ENCODE measurements around the gene HHATL.

HHATL gene

DNA sequence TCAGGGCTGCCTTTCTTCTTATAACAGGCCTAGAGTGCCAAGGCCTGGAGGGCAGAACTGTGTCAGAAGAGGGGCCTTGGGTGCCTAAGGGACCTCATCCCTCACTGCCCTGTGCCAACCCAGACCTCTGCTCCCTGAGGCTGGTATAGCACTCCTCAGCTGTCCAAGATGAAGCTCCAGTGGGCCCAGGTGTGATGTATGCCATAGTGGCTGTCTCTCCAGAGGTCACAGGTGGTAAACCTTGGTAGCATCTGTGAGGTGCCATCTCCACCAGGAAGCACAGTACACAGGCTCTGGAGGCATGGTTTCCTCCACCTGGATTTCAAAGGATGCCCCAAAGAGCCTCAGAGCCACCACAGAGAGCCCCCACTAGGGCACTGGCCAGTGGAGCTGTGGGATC is 29.5 kb downstream of the HHATL start:
- no peak for DNase-seq
- H3K79me1 ChIP-seq (replicated peaks; ENCODE audit: low read length, poor library complexity, severe bottlenecking) = no peaks in the 10 kb centered on the region
- no peak overlapping the region for H4K8ac ChIP-seq (ENCODE audit: low read length)
- no peak overlapping the region for H3K4me2 ChIP-seq (ENCODE audit: low read length, poor library complexity, severe bottlenecking)
- no peak overlapping the region for H2BK15ac ChIP-seq (ENCODE audit: low read depth, poor library complexity, severe bottlenecking)
- no peaks in the 10 kb centered on the region for H3K4me1 ChIP-seq (ENCODE audit: control insufficient read depth, insufficient read depth, low read depth, low read length)
- no peak overlapping the region for H3K14ac ChIP-seq (ENCODE audit: low read length in 2 of 2)
- H3K18ac ChIP-seq (ENCODE audit: low read depth in 1 of 2, low read length in 2 of 2) = no peak overlapping the region
- no peak overlapping the region for H2BK5ac ChIP-seq (ENCODE audit: low read depth, low read length, poor library complexity, severe bottlenecking)
- H3K36me3 ChIP-seq (ENCODE audit: control insufficient read depth in 1 of 2, insufficient read depth in 2 of 2, low read depth in 1 of 2, low read length in 2 of 2) = no peaks in the 10 kb centered on the region
- H3K4ac ChIP-seq (ENCODE audit: low read depth in 1 of 2, low read length in 2 of 2) = no peak overlapping the region
- no peak overlapping the region for H3K23ac ChIP-seq (ENCODE audit: low read length in 2 of 2)
- no peak overlapping the region for H3K9ac ChIP-seq (ENCODE audit: low read length)
- H2BK120ac ChIP-seq (ENCODE audit: low read depth, low read length) = no peak overlapping the region
- no peak overlapping the region for H3K27ac ChIP-seq (ENCODE audit: low read length, poor library complexity, severe bottlenecking)
- H3K9me3 ChIP-seq (ENCODE audit: control insufficient read depth, low read length) = peaks cover 9% of the 10 kb centered on the region
- H2AFZ ChIP-seq (ENCODE audit: low read depth, low read length) = no peak overlapping the region
- peaks cover 9 to 19% of the 10 kb centered on the region in 2 experiments for H3K27me3 ChIP-seq (ENCODE audit: control insufficient read depth in 1 of 2, insufficient read depth in 1 of 2, low read length in 2 of 2)
- H4K91ac ChIP-seq (ENCODE audit: low read length) = no peak overlapping the region
- no peak overlapping the region for H2BK12ac ChIP-seq (ENCODE audit: low read length in 2 of 2)
- no peak overlapping the region for H3K4me3 ChIP-seq (ENCODE audit: insufficient read depth in 1 of 2, low read depth in 1 of 2, low read length in 2 of 2)
- H2AK5ac ChIP-seq (ENCODE audit: low read length, severe bottlenecking) = no peak overlapping the region

- Histone ChIP-seq H3K23ac (ENCODE audit: low read length in 2 of 2) (no peak overlapping the region), H2BK5ac (ENCODE audit: low read depth, low read length, poor library complexity, severe bottlenecking) (no peak overlapping the region), H3K4me2 (ENCODE audit: low read length, poor library complexity, severe bottlenecking) (no peak overlapping the region), H3K4me3 (ENCODE audit: insufficient read depth in 1 of 2, low read depth in 1 of 2, low read length in 2 of 2) (no peak overlapping the region), H3K27me3 (ENCODE audit: control insufficient read depth in 1 of 2, insufficient read depth in 1 of 2, low read length in 2 of 2) (peaks cover 9 to 20% of the 10 kb centered on the region in 2 experiments), H4K8ac (ENCODE audit: low read length) (no peak overlapping the region), H2BK12ac (ENCODE audit: low read length in 2 of 2) (no peak overlapping the region), H3K9me3 (ENCODE audit: control insufficient read depth, low read length) (peaks cover 9% of the 10 kb centered on the region), H3K9ac (ENCODE audit: low read length) (no peak overlapping the region), H2BK120ac (ENCODE audit: low read depth, low read length) (no peak overlapping the region), H2BK15ac (ENCODE audit: low read depth, poor library complexity, severe bottlenecking) (no peak overlapping the region), H2AFZ (ENCODE audit: low read depth, low read length) (no peak overlapping the region), H3K79me1 (replicated peaks; ENCODE audit: low read length, poor library complexity, severe bottlenecking) (no peaks in the 10 kb centered on the region), H3K4ac (ENCODE audit: low read depth in 1 of 2, low read length in 2 of 2) (no peak overlapping the region), H3K27ac (ENCODE audit: low read length, poor library complexity, severe bottlenecking) (no peak overlapping the region), H3K14ac (ENCODE audit: low read length in 2 of 2) (no peak overlapping the region), H2AK5ac (ENCODE audit: low read length, severe bottlenecking) (no peak overlapping the region), H4K91ac (ENCODE audit: low read length) (no peak overlapping the region), H3K4me1 (ENCODE audit: control insufficient read depth, insufficient read depth, low read depth, low read length) (peaks cover 3% of the 10 kb centered on the region), H3K36me3 (ENCODE audit: control insufficient read depth in 1 of 2, insufficient read depth in 2 of 2, low read depth in 1 of 2, low read length in 2 of 2) (no peaks in the 10 kb centered on the region), H3K18ac (ENCODE audit: low read depth in 1 of 2, low read length in 2 of 2) (no peak overlapping the region)
- no peak for DNase-seq
- 68% methylated on average over 1 of the region's 1 CpG for WGBS
Measured at GRCh38 chr3:42672515-42672914, 30.1 kb downstream of the HHATL start.

DNA sequence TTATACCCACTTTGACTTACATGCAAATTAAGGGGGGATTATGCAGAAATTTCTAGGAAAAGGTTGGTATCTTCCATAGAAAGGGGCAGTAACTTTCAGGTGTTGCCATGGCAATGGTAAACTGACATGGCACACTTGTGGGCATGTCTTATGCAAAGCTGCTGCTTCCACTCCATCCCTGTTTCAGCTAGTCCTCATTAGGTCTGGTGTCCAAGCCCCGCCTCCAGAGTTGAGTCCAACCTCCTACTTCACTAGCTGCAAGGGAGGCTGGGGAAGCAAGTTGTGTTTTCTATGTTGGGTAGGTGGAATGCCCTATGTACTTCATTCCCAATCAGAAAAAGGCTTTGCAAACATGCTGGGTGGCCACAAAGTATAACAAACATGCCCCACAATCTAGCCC is 31.9 kb downstream of the HHATL start:
- Histone ChIP-seq H2BK120ac (ENCODE audit: low read depth, low read length) (no peak overlapping the region), H2AFZ (ENCODE audit: low read depth, low read length) (no peak overlapping the region), H2BK12ac (ENCODE audit: low read length in 2 of 2) (no peak overlapping the region), H3K79me1 (replicated peaks; ENCODE audit: low read length, poor library complexity, severe bottlenecking) (no peaks in the 10 kb centered on the region), H3K36me3 (ENCODE audit: control insufficient read depth in 1 of 2, insufficient read depth in 2 of 2, low read depth in 1 of 2, low read length in 2 of 2) (no peaks in the 10 kb centered on the region), H3K9ac (ENCODE audit: low read length) (no peak overlapping the region), H3K27ac (ENCODE audit: low read length, poor library complexity, severe bottlenecking) (no peak overlapping the region), H2BK5ac (ENCODE audit: low read depth, low read length, poor library complexity, severe bottlenecking) (no peak overlapping the region), H3K4me3 (ENCODE audit: insufficient read depth in 1 of 2, low read depth in 1 of 2, low read length in 2 of 2) (no peak overlapping the region), H3K4ac (ENCODE audit: low read depth in 1 of 2, low read length in 2 of 2) (no peak overlapping the region), H3K4me2 (ENCODE audit: low read length, poor library complexity, severe bottlenecking) (no peak overlapping the region), H3K27me3 (ENCODE audit: control insufficient read depth in 1 of 2, insufficient read depth in 1 of 2, low read length in 2 of 2) (peaks cover 9 to 20% of the 10 kb centered on the region in 2 experiments), H3K23ac (ENCODE audit: low read length in 2 of 2) (no peak overlapping the region), H4K91ac (ENCODE audit: low read length) (no peak overlapping the region), H3K18ac (ENCODE audit: low read depth in 1 of 2, low read length in 2 of 2) (no peak overlapping the region), H3K14ac (ENCODE audit: low read length in 2 of 2) (no peak overlapping the region), H2BK15ac (ENCODE audit: low read depth, poor library complexity, severe bottlenecking) (no peak overlapping the region), H3K9me3 (ENCODE audit: control insufficient read depth, low read length) (peaks cover 9% of the 10 kb centered on the region), H2AK5ac (ENCODE audit: low read length, severe bottlenecking) (no peak overlapping the region), H4K8ac (ENCODE audit: low read length) (no peak overlapping the region), H3K4me1 (ENCODE audit: control insufficient read depth, insufficient read depth, low read depth, low read length) (peaks cover 5% of the 10 kb centered on the region)
- DNase-seq = no peak
- WGBS = no CpG with 5 or more reads among the region's 1 CpG

DNA sequence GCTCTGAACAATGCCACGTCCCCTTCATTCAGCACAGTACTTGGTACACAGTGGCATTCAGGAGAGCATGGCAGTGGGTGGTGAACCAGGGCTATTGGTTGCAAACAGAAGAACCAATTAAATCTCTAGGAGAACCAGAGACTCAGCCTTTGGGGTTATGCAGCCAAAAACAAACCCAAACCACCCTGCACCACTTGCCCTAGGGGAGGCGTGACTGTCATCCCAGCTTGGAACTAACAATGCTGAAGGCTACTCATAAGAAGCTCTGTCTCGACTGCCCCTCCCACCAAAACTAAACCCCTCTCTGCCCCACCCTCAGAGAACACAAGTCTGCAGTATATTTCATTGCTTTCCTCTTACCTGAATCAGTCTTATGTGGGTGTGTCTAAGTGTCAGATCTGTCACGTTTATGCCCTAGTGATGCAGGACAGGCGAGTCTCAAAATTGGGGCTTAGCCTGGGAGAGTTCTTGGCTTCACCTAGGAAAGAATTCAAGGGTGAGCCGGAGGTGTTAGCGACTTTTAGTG is 32.5 kb downstream of the HHATL start:
- Histone ChIP-seq H3K4me1 (ENCODE audit: control insufficient read depth, insufficient read depth, low read depth, low read length) (peaks cover 5% of the 10 kb centered on the region), H2AFZ (ENCODE audit: low read depth, low read length) (no peak overlapping the region), H3K36me3 (ENCODE audit: control insufficient read depth in 1 of 2, insufficient read depth in 2 of 2, low read depth in 1 of 2, low read length in 2 of 2) (peaks cover 0 to 1% of the 10 kb centered on the region in 2 experiments), H3K4ac (ENCODE audit: low read depth in 1 of 2, low read length in 2 of 2) (no peak overlapping the region), H3K9ac (ENCODE audit: low read length) (no peak overlapping the region), H4K91ac (ENCODE audit: low read length) (no peak overlapping the region), H3K4me2 (ENCODE audit: low read length, poor library complexity, severe bottlenecking) (no peak overlapping the region), H2BK12ac (ENCODE audit: low read length in 2 of 2) (no peak overlapping the region), H4K8ac (ENCODE audit: low read length) (no peak overlapping the region), H3K27ac (ENCODE audit: low read length, poor library complexity, severe bottlenecking) (no peak overlapping the region), H3K18ac (ENCODE audit: low read depth in 1 of 2, low read length in 2 of 2) (no peak overlapping the region), H2BK5ac (ENCODE audit: low read depth, low read length, poor library complexity, severe bottlenecking) (no peak overlapping the region), H2BK15ac (ENCODE audit: low read depth, poor library complexity, severe bottlenecking) (no peak overlapping the region), H3K27me3 (ENCODE audit: control insufficient read depth in 1 of 2, insufficient read depth in 1 of 2, low read length in 2 of 2) (peaks cover 9 to 20% of the 10 kb centered on the region in 2 experiments), H3K14ac (ENCODE audit: low read length in 2 of 2) (no peak overlapping the region), H3K23ac (ENCODE audit: low read length in 2 of 2) (no peak overlapping the region), H3K4me3 (ENCODE audit: insufficient read depth in 1 of 2, low read depth in 1 of 2, low read length in 2 of 2) (no peak overlapping the region), H3K9me3 (ENCODE audit: control insufficient read depth, low read length) (peaks cover 9% of the 10 kb centered on the region), H2BK120ac (ENCODE audit: low read depth, low read length) (no peak overlapping the region), H2AK5ac (ENCODE audit: low read length, severe bottlenecking) (no peak overlapping the region), H3K79me1 (replicated peaks; ENCODE audit: low read length, poor library complexity, severe bottlenecking) (no peaks in the 10 kb centered on the region)
- DNase-seq = no peak
- WGBS = 97% methylated on average over 5 of the region's 7 CpGs
